Bronchus fibroblast of lung (primary cell): ENCODE measurements around the gene KLK11. TPM values are rescaled to one million over a fixed set of nuclear protein-coding genes. Genes with fewer than 3 reads are reported as not detected.

ENCODE experiments used
- total RNA-seq: library from RNA; depleted of rRNA; stranded (reverse); fragments of >200 nt; gene quantifications from 2 replicates; pipeline ENCODE4 v1.2.3, GENCODE V29; 2015

Gene KLK11, protein sequence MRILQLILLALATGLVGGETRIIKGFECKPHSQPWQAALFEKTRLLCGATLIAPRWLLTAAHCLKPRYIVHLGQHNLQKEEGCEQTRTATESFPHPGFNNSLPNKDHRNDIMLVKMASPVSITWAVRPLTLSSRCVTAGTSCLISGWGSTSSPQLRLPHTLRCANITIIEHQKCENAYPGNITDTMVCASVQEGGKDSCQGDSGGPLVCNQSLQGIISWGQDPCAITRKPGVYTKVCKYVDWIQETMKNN
- total RNA-seq: not detected in 2 replicates

DNA sequence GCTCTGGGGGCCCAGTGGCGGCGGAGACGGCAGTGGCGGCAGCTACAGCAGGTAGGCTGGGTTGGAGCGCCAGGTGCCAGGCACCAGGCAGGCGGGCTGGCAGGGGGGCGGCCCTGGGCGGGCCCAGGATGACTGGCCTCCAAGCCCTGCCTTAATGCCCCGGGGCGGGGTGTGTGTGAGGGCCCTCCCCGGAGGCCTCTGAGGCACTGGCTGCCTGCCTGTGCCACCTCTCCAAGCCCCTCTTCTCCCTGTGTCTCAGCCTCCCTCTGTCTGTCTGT, at the start of gene KLK11:
Gene KLK11 (minus strand): TSS at position 63 of the 278 bp plus-strand sequence. CDS start 985 bp downstream, outside the sequence.

DNA sequence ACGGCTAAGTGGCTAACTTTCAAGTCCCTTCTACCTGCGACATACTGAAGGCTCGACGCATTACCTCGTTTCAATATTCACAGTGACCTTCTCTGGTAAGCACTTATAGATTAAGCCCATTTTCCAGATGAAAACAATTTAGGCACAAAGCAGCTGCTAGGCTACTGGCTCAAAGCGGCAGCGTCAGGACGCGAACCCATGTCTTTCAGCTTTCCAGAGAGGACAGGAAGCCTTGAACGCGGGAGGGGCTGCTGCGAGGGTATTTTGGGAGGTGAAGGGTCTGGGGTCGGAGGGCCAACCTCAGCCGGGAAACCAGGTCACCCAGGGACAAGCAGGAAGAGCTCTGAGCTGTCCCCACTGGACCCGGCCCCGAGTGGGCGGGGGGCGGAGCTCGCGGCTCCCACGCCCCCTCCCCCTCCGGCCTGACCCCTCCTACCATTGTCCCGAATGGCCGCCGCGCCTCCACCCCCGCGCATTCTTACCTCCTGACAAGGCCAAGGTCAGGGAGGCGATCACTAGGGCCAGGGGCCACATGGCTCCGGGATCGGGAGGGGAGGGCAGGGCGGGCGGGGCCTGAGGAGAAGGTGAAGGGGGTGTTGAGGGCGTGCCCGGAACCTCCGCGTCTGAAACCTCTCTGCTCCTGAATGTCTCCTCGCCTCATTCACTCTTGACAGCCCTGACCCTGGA, 38.3 kb upstream of the KLK11 start, which contains the start of gene KLK13:
Gene KLK13 (minus strand): TSS at position 559 of the 687 bp plus-strand sequence. CDS start 25 bp downstream, at position 534.

DNA sequence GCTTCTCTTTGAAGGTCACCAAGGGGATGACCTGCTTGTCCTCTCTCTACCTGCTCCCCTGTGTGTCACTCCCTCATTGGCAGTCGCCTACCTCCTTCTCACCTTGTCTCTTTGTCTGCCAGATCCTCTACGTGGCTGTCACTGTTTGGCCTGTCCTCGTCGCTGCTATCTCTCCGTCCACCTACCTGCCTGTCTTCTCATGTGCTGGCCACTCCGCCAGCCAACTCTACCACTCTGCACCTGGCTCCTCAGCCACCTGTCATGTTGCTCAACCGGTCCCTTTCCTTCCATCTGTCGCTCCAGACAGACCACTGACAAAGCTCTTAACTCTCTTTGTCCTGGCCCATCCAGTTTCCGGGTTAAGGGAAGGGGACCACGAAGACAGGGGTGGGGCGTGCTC, 8.3 kb upstream of the KLK11 start, which contains the start of gene KLK12:
Gene KLK12 (minus strand): TSS at position 299 of the 400 bp plus-strand sequence. CDS start 381 bp downstream, outside the sequence.

DNA sequence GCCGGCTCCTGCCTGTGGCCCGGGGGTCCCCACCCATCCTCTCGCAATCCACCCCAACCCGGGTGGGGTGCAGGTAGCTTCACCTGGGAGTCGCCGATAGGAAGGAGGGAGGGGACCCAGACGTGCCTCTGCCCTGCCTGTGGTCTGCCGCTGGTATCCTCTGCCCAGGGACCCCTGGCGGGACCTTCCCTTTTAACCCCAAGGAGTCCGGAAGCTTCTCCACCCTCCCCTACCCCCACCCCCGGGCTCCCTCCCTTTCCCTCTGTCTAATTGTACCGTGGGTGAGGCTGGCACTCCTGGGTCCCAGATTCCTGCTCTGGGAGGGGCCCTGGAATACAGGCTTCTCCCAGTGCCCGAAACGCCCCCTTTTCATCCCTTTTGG, 6.9 kb downstream of the KLK11 start, which contains the start of gene KLK10:
Gene KLK10 (minus strand): TSS at position 166 of the 382 bp plus-strand sequence. CDS start 579 bp downstream, outside the sequence.

GRCh38 chr19:51001515-51001914, 24.9 kb downstream of the KLK11 start, which contains the start of gene KLK8:
Gene KLK8, minus strand, starts transcription at chr19:51001604. Its CDS starts 437 bp downstream, at chr19:51001167.

GRCh38 chr19:50983625-50984292, 42.7 kb downstream of the KLK11 start, which contains the start of gene KLK7:
Gene KLK7, minus strand, starts transcription at chr19:50983917. Its CDS starts 1,518 bp downstream, at chr19:50982399.

Other genes starting within 250 kb of the KLK11 start
- not detected in 2 replicates for gene ACP4, start 236.2 kb downstream of the KLK11 start, total RNA-seq
- not detected in 2 replicates for gene KLK1, start 202.8 kb downstream of the KLK11 start, total RNA-seq
- gene KLK15, start 193.0 kb downstream of the KLK11 start, total RNA-seq: not detected in 2 replicates
- not detected in 2 replicates for gene KLK3, start 171.7 kb downstream of the KLK11 start, total RNA-seq
- gene KLK2, start 153.2 kb downstream of the KLK11 start, total RNA-seq: 0.89 TPM in 1 of 2 replicates, not detected in the other
- not detected in 2 replicates for gene KLK4, start 115.2 kb downstream of the KLK11 start, total RNA-seq
- gene KLK5, start 73.6 kb downstream of the KLK11 start, total RNA-seq: not detected in 2 replicates
- not detected in 2 replicates for gene KLK6, start 57.0 kb downstream of the KLK11 start, total RNA-seq
- gene KLK7, start 42.7 kb downstream of the KLK11 start, total RNA-seq: not detected in 2 replicates
- not detected in 2 replicates for gene KLK8, start 25.0 kb downstream of the KLK11 start, total RNA-seq
- gene KLK10, start 6.9 kb downstream of the KLK11 start, total RNA-seq: not detected in 2 replicates
- gene KLK12, start 8.4 kb upstream of the KLK11 start, total RNA-seq: not detected in 2 replicates
- not detected in 2 replicates for gene KLK13, start 38.5 kb upstream of the KLK11 start, total RNA-seq
- gene KLK14, start 56.3 kb upstream of the KLK11 start, total RNA-seq: not detected in 2 replicates
- 8.6 and 8.7 TPM in 2 replicates for gene CTU1, start 81.8 kb upstream of the KLK11 start, total RNA-seq
- gene SIGLEC9, start 98.3 kb upstream of the KLK11 start, total RNA-seq: under 0.01 TPM in 1 of 2 replicates, not detected in the other
- not detected in 2 replicates for gene SIGLEC7, start 115.7 kb upstream of the KLK11 start, total RNA-seq
- not detected in 2 replicates for gene CD33, start 198.5 kb upstream of the KLK11 start, total RNA-seq
- gene SIGLECL1, start 224.5 kb upstream of the KLK11 start, total RNA-seq: not detected in 2 replicates